OCI-M2 (cell line): ENCODE results near the gene MBNL2.

Source experiments
- DNase-seq: peaks from one replicate; lab custom pipeline; 2025; ENCODE audit not compliant: unreplicated experiment; lab: John Stamatoyannopoulos, UW

Gene MBNL2

GRCh38 chr13:97267418-97268059 is 45.4 kb downstream of the MBNL2 start:
- no peak for DNase-seq

- no peak for DNase-seq
These were observed 46.6 kb downstream of the MBNL2 start for GRCh38 chr13:97268772-97269171.

- DNase-seq = no peak
These were observed 47.5 kb downstream of the MBNL2 start for GRCh38 chr13:97269603-97270002.

GRCh38 chr13:97272526-97272925 is 50.4 kb downstream of the MBNL2 start:
- no peak for DNase-seq

- DNase-seq = no peak
These were observed 51.3 kb downstream of the MBNL2 start for GRCh38 chr13:97273341-97273831.

GRCh38 chr13:97274829-97275649 is 52.9 kb downstream of the MBNL2 start:
- no peak for DNase-seq

- no peak for DNase-seq
These were observed 53.8 kb downstream of the MBNL2 start for GRCh38 chr13:97275776-97276501.

GRCh38 chr13:97276862-97277269 is 54.7 kb downstream of the MBNL2 start:
- DNase-seq = no peak

- no peak for DNase-seq
These were observed 56.6 kb downstream of the MBNL2 start for GRCh38 chr13:97278435-97279411.

GRCh38 chr13:97279913-97280312 is 57.8 kb downstream of the MBNL2 start:
- no peak for DNase-seq

GRCh38 chr13:97280478-97280877 is 58.3 kb downstream of the MBNL2 start:
- no peak for DNase-seq

GRCh38 chr13:97281028-97281427 is 58.9 kb downstream of the MBNL2 start:
- no peak for DNase-seq

GRCh38 chr13:97282705-97283104 is 60.6 kb downstream of the MBNL2 start:
- DNase-seq = no peak

- no peak for DNase-seq
These were observed 61.8 kb downstream of the MBNL2 start for GRCh38 chr13:97283888-97284287.

GRCh38 chr13:97284558-97284957 is 62.4 kb downstream of the MBNL2 start:
- no peak for DNase-seq

- no peak for DNase-seq
These were observed 63.3 kb downstream of the MBNL2 start for GRCh38 chr13:97285221-97285955.

GRCh38 chr13:97286317-97287046 is 64.3 kb downstream of the MBNL2 start:
- no peak for DNase-seq

- no peak for DNase-seq
These were observed 64.9 kb downstream of the MBNL2 start for GRCh38 chr13:97287047-97287383.

- no peak for DNase-seq
These were observed 66.4 kb downstream of the MBNL2 start for GRCh38 chr13:97288486-97288900.
